Stimulated activated naive B cell treated with anti-CD40 and anti-IgM and Interleukin-4, amounts not matched to agents 10 μg/mL and 1 μg/mL and 100 μg/mL, for 72 hours (primary cell): Measurements from ENCODE around the gene PPP2R5D.

Experiments
- ATAC-seq, 2 donors: fragments of 150-1000 bp; cut with Tn5 transposase; replicated peaks; 2 replicates each; pipeline ENCODE4 v1.10.0; 2021; ENCODE audit warnings: moderate library complexity in 1 of 2
- DNase-seq: peaks from one replicate; pipeline ENCODE4 v3.0.0; 2021
- H3K27ac Mint-ChIP-seq: one replicate; pipeline ENCODE4 v1.8.0; 2022; ENCODE audit warnings: mild to moderate bottlenecking, mixed read lengths
- H3K27me3 Mint-ChIP-seq, 2 donors: one replicate each; pipeline ENCODE4 v1.8.0; 2022; ENCODE audit warnings: mixed read lengths in 2 of 2
- H3K36me3 Mint-ChIP-seq, 2 donors: one replicate each; pipeline ENCODE4 v1.8.0; 2022; ENCODE audit warnings: mixed read lengths in 2 of 2, mild to moderate bottlenecking in 1 of 2
- H3K4me1 Mint-ChIP-seq, 2 donors: one replicate each; pipeline ENCODE4 v1.8.0; 2022; ENCODE audit warnings: mixed read lengths in 2 of 2, mild to moderate bottlenecking in 1 of 2
- H3K4me3 Mint-ChIP-seq, 2 donors: one replicate each; pipeline ENCODE4 v1.8.0; 2022; ENCODE audit warnings: mild to moderate bottlenecking in 2 of 2, mixed read lengths in 2 of 2, moderate library complexity in 1 of 2
- H3K9me3 Mint-ChIP-seq, 2 donors: one replicate each; pipeline ENCODE4 v1.8.0; 2022; ENCODE audit warnings: mixed read lengths in 2 of 2, mild to moderate bottlenecking in 1 of 2

The PPP2R5D gene

GRCh38 chr6:42958125-42958524, 26.2 kb upstream of the PPP2R5D start:
- Mint-ChIP-seq H3K9me3 (no peaks in the 10 kb centered on the region), H3K27ac (no peak overlapping the region), H3K4me3 (no peak overlapping the region), H3K36me3 (peaks cover 15 to 18% of the 10 kb centered on the region in 2 donors), H3K27me3 (peaks cover 5 to 20% of the 10 kb centered on the region in 2 donors), H3K4me1 (peaks cover 13 to 20% of the 10 kb centered on the region in 2 donors)
- DNase-seq = no peak
- no peak for ATAC-seq

- peak overlapping the region; percentile 82 to 89 for H3K4me3 Mint-ChIP-seq
- peaks cover 5 to 20% of the 10 kb centered on the region in 2 donors for H3K27me3 Mint-ChIP-seq
- no peak for ATAC-seq
- peaks cover 17 to 20% of the 10 kb centered on the region in 2 donors for H3K4me1 Mint-ChIP-seq
- peaks cover 23 to 30% of the 10 kb centered on the region in 2 donors for H3K36me3 Mint-ChIP-seq
- H3K9me3 Mint-ChIP-seq = no peaks in the 10 kb centered on the region
- no peak overlapping the region for H3K27ac Mint-ChIP-seq
- DNase-seq = no peak
Observed at GRCh38 chr6:42959917-42960242, 24.5 kb upstream of the PPP2R5D start.

DNA sequence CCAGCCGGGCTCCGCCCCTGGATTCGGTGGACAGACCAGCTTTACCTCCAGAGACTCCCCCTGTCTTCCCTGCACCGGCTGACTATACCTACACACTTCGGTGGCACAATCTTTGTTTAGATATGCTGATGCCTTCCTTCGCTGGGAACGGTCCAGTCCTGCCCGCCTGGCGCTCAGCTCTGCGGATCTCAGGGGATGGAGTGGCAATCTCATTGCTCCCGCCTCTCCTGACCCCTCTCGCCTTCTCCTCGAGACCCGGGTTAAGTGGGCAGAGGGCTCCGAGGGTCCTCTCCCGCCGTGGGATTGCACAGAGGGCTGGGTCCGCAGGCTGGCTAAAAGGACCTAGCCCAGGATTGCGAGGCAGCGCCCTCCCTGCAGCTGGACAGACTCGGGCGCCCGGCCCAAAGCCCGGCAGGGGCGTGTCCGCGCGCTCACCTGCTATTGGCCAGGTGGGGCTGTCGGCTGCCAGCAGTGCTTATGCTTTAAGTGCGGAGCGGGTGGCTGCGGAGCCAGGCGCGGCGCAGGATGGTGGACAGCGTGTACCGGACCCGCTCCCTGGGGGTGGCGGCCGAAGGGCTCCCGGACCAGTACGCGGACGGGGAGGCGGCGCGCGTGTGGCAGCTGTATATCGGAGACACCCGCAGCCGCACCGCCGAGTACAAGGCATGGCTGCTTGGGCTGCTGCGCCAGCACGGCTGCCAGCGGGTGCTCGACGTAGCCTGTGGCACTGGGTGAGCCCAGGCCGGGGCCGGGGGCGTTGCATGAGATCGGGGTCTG, 23.9 kb upstream of the PPP2R5D start, which contains the start of gene GNMT:
TSS of gene GNMT (plus strand) at position 512 of the 777 bp plus-strand sequence. CDS start at position 526, 14 bp downstream.
- Mint-ChIP-seq H3K27me3 (peaks cover 5 to 20% of the 10 kb centered on the region in 2 donors), H3K27ac (peak within 1 kb of the TSS; percentile 65), H3K4me3 (peak within 1 kb of the TSS; percentile 82 to 89), H3K4me1 (peaks cover 17 to 20% of the 10 kb centered on the region in 2 donors), H3K36me3 (peaks cover 24 to 35% of the 10 kb centered on the region in 2 donors), H3K9me3 (no peaks in the 10 kb centered on the region)
- ATAC-seq (peak; percentile 76 to 79), DNase-seq (peak; percentile 12)

DNA sequence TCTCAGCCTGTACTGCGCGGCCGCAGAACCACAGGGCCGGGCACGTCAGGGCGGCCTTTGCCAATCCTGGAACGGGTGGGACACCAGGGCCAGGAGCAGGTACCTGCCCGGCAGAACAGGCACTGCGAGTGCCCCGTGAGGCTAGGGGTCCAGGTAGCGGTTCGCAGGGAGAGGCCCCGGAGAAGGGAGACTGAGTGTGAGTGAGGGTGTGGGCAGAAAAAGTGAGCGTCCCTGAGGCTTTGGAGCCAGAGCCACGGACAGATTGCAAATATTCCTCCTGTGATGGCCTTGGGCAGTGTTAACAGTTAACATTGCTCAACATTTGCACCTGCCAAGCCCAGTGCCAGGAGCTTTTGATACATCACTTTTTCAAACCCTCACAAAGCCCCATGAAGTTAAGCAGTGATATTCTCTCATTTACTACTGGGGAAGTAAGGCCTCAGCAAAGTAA, 23.3 kb upstream of the PPP2R5D start:
- no peak overlapping the region for H3K27ac Mint-ChIP-seq
- H3K9me3 Mint-ChIP-seq = no peaks in the 10 kb centered on the region
- peaks cover 30 to 40% of the 10 kb centered on the region in 2 donors for H3K36me3 Mint-ChIP-seq

DNA sequence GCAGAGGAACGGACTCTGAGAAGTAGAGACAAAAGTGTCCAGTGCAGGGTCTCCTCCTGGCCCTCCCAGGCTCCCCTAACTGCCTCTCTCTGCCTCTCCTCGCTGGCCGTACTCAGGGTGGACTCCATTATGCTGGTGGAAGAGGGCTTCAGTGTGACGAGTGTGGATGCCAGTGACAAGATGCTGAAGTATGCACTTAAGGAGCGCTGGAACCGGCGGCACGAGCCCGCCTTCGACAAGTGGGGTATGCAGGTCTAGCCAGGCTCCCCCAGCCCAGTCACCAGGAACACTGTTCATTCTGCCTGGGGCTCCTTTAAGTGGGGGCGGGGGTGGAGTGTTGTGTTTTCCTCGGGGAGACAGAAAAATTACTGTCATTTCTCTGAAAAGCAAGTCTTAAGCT, 22.3 kb upstream of the PPP2R5D start:
- H3K4me1 Mint-ChIP-seq = peaks cover 19 to 20% of the 10 kb centered on the region in 2 donors
- DNase-seq (no peak), ATAC-seq (no peak)
- peaks cover 32 to 43% of the 10 kb centered on the region in 2 donors for H3K36me3 Mint-ChIP-seq
- H3K27ac Mint-ChIP-seq = no peak overlapping the region
- H3K9me3 Mint-ChIP-seq = no peaks in the 10 kb centered on the region
- H3K4me3 Mint-ChIP-seq = no peak overlapping the region
- H3K27me3 Mint-ChIP-seq = peaks cover 5 to 20% of the 10 kb centered on the region in 2 donors

More for the DNA sequence above, 23.3 kb upstream of the PPP2R5D start:
- ATAC-seq (no peak), DNase-seq (no peak)
- Mint-ChIP-seq H3K27me3 (peaks cover 5 to 20% of the 10 kb centered on the region in 2 donors), H3K4me3 (peak overlapping the region; percentile 82 to 89), H3K4me1 (peaks cover 17 to 20% of the 10 kb centered on the region in 2 donors)

- Mint-ChIP-seq H3K4me3 (no peak overlapping the region), H3K9me3 (no peaks in the 10 kb centered on the region), H3K27me3 (peaks cover 5 to 20% of the 10 kb centered on the region in 2 donors), H3K36me3 (peaks cover 37 to 47% of the 10 kb centered on the region in 2 donors), H3K4me1 (peaks cover 19 to 20% of the 10 kb centered on the region in 2 donors), H3K27ac (peak overlapping the region; percentile 47)
- no peak for ATAC-seq
- DNase-seq = no peak
Observed at GRCh38 chr6:42962502-42963178, 21.7 kb upstream of the PPP2R5D start.

- H3K4me1 Mint-ChIP-seq = peaks cover 19 to 20% of the 10 kb centered on the region in 2 donors
- H3K4me3 Mint-ChIP-seq = no peak overlapping the region
- peaks cover 5 to 20% of the 10 kb centered on the region in 2 donors for H3K27me3 Mint-ChIP-seq
- DNase-seq (no peak), ATAC-seq (no peak)
- no peaks in the 10 kb centered on the region for H3K9me3 Mint-ChIP-seq
- no peak overlapping the region for H3K27ac Mint-ChIP-seq
- peaks cover 41 to 54% of the 10 kb centered on the region in 2 donors for H3K36me3 Mint-ChIP-seq
Observed at GRCh38 chr6:42963179-42963854, 21.1 kb upstream of the PPP2R5D start.

GRCh38 chr6:42963855-42964605, 20.3 kb upstream of the PPP2R5D start:
- H3K4me3 Mint-ChIP-seq = no peak overlapping the region
- peaks cover 46 to 61% of the 10 kb centered on the region in 2 donors for H3K36me3 Mint-ChIP-seq
- H3K4me1 Mint-ChIP-seq = peaks cover 20 to 21% of the 10 kb centered on the region in 2 donors
- DNase-seq = no peak
- H3K9me3 Mint-ChIP-seq = no peaks in the 10 kb centered on the region
- peaks cover 5 to 20% of the 10 kb centered on the region in 2 donors for H3K27me3 Mint-ChIP-seq
- no peak overlapping the region for H3K27ac Mint-ChIP-seq
- ATAC-seq = peak; percentile 46 to 48

- ATAC-seq = no peak
- H3K4me3 Mint-ChIP-seq = no peak overlapping the region
- peaks cover 16% of the 10 kb centered on the region in 2 donors for H3K4me1 Mint-ChIP-seq
- peaks cover 50 to 75% of the 10 kb centered on the region in 2 donors for H3K36me3 Mint-ChIP-seq
- DNase-seq = no peak
- peaks cover 0 to 3% of the 10 kb centered on the region in 2 donors for H3K27me3 Mint-ChIP-seq
- H3K9me3 Mint-ChIP-seq = no peaks in the 10 kb centered on the region
- peak overlapping the region; percentile 59 for H3K27ac Mint-ChIP-seq
Observed at GRCh38 chr6:42966571-42966970, 17.8 kb upstream of the PPP2R5D start.

GRCh38 chr6:42967228-42967627, 17.1 kb upstream of the PPP2R5D start:
- Mint-ChIP-seq H3K4me1 (peaks cover 16 to 17% of the 10 kb centered on the region in 2 donors), H3K4me3 (no peak overlapping the region), H3K27ac (no peak overlapping the region), H3K36me3 (peaks cover 47 to 75% of the 10 kb centered on the region in 2 donors), H3K9me3 (no peaks in the 10 kb centered on the region), H3K27me3 (no peaks in the 10 kb centered on the region)
- DNase-seq = no peak
- no peak for ATAC-seq

- Mint-ChIP-seq H3K36me3 (peaks cover 42 to 72% of the 10 kb centered on the region in 2 donors), H3K27ac (no peak overlapping the region), H3K9me3 (no peaks in the 10 kb centered on the region), H3K4me3 (no peak overlapping the region), H3K4me1 (peaks cover 16 to 17% of the 10 kb centered on the region in 2 donors), H3K27me3 (no peaks in the 10 kb centered on the region)
- ATAC-seq = no peak
- DNase-seq = no peak
Observed at GRCh38 chr6:42968126-42968701, 16.2 kb upstream of the PPP2R5D start.

DNA sequence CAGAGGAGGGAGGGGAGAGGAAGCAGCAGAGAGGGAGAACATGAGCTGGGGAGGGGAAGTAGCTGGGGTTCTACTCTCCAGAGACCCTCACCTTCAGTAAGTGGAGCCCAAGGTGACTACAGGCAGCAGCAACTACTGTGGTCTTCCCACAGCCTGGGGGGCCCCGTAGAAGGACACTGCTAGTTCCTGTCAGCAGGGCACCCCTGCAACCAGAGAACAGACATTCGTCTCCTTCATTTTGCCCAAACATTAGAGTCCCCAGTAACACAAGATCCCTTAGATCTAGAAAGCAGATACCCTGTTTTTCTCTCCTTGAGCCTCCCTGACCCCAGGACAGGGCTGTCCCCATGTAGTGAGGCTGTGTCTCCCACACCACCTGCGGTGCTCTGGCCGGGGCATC, 15.6 kb upstream of the PPP2R5D start:
- Mint-ChIP-seq H3K36me3 (peaks cover 42 to 73% of the 10 kb centered on the region in 2 donors), H3K27ac (peak overlapping the region; percentile 47), H3K27me3 (no peaks in the 10 kb centered on the region), H3K4me1 (peaks cover 16 to 18% of the 10 kb centered on the region in 2 donors), H3K4me3 (no peak overlapping the region), H3K9me3 (no peaks in the 10 kb centered on the region)
- ATAC-seq (no peak), DNase-seq (no peak)

- Mint-ChIP-seq H3K9me3 (no peaks in the 10 kb centered on the region), H3K36me3 (peaks cover 45 to 73% of the 10 kb centered on the region in 2 donors), H3K27me3 (no peaks in the 10 kb centered on the region), H3K4me1 (peaks cover 17 to 22% of the 10 kb centered on the region in 2 donors), H3K4me3 (no peak overlapping the region), H3K27ac (no peak overlapping the region)
- no peak for ATAC-seq
- no peak for DNase-seq
Observed at GRCh38 chr6:42969431-42969830, 14.9 kb upstream of the PPP2R5D start.
